GM12875 (cell line): Measurements from ENCODE around the gene PITPNM2.

Source experiments
- H3K4me3 ChIP-seq: one replicate; pipeline ENCODE4 v1.5.1; 2011; ENCODE audit warnings: low read depth, low read length, control low read depth
- CTCF ChIP-seq: IDR thresholded peaks from 2 replicates; pipeline ENCODE4 v1.5.1; 2011; ENCODE audit warnings: low read depth, mild to moderate bottlenecking, control low read depth, inconsistent platforms, low read length, moderate library complexity, borderline replicate concordance; ENCODE audit not compliant: insufficient read depth

Gene PITPNM2

GRCh38 chr12:123120452-123121166 lies 30.3 kb downstream of the PITPNM2 start:
- TF ChIP-seq CTCF = no peak
- H3K4me3 ChIP-seq = no peak overlapping the region

- no peak overlapping the region for H3K4me3 ChIP-seq
- no peak for TF ChIP-seq CTCF
These were observed 31.1 kb downstream of the PITPNM2 start for GRCh38 chr12:123119808-123120207.

- no peak overlapping the region for H3K4me3 ChIP-seq
- no peak for TF ChIP-seq CTCF
These were observed 32.4 kb downstream of the PITPNM2 start for GRCh38 chr12:123118497-123118896.

DNA sequence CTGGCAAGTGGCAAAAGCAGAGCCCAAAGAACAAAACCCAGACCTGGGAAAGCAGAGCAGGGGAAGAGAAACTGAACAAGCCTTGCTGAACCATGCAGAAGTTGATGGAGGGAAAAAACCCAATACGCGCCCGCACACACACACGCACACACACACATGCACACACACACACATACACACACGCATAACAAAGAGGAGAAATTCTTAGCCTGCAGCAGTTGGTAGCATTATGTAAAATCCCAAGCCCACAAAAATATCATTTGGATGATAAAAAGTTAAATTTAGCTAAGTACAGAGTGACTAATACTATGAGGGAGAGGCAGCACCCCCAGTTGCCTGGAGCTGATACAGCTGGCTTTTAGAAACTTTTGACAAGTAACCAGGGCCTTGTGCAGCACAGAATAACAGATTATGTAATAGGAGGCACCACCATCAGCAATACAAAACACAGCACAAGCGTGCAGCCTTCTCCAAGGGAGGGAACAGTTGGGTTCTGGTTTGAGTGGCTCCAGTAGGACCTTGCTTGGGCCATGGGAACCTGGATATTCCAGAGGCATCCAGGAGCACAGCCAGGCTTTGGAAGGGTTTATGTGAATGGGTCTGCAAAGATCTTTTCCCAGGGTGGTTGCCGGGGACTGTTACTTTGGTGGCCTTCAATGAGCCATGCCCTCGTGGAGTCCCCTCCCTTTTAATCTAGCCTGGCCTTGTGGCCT lies 35.3 kb downstream of the PITPNM2 start:
- TF ChIP-seq CTCF = no peak
- H3K4me3 ChIP-seq = no peak overlapping the region

GRCh38 chr12:123114304-123115083 lies 36.4 kb downstream of the PITPNM2 start:
- no peak overlapping the region for H3K4me3 ChIP-seq
- TF ChIP-seq CTCF = no peak

GRCh38 chr12:123113026-123113425 lies 37.9 kb downstream of the PITPNM2 start:
- no peak overlapping the region for H3K4me3 ChIP-seq
- no peak for TF ChIP-seq CTCF
